ENCODE measurements around the gene USP12.
"Not testable (repeated sequence)": the region's sequence is repeated elsewhere in the genome, so short reads cannot be mapped to it uniquely, and the experiment has no call there.

Gene USP12

DNA sequence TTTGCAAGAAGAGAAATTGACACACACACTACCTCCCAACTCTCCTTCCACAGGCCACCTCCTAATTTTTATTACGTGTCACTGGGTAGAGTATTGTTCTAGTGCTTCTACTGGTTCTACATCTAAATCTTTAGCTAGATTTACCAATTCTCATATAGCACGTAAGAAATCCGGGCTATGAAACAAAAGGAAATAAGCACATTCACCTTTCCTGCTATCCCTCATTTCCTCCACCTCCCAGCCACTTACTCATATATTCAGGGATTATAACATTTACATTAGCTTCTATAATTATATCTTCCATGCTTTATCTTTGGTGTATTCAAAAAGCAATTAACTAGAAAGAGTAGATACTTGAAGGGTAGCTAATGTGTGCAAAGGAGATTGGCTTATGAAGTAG is 39.7 kb downstream of the USP12 start:
- no peak overlapping the region for H3K4me3 ChIP-seq (ENCODE audit: extremely low read depth, insufficient read depth, low read length, poor library complexity, severe bottlenecking)
- H3K36me3 ChIP-seq (ENCODE audit: control insufficient read depth, insufficient read depth, low read length) = no peaks in the 10 kb centered on the region
- WGBS, 2 experiments (ENCODE audit: insufficient coverage in 2 of 2) = 76% methylated on average over 2 of the region's 3 CpGs; no CpG with 5 or more reads in 1 of the 2 experiments
- H3K9me3 ChIP-seq (ENCODE audit: control insufficient read depth, low read length) = peaks cover 16% of the 10 kb centered on the region
- no peaks in the 10 kb centered on the region for H3K4me1 ChIP-seq (ENCODE audit: control insufficient read depth, insufficient read depth, low read length, poor library complexity, severe bottlenecking)
- H3K27ac ChIP-seq (ENCODE audit: low read depth, low read length, severe bottlenecking) = no peak overlapping the region

DNA sequence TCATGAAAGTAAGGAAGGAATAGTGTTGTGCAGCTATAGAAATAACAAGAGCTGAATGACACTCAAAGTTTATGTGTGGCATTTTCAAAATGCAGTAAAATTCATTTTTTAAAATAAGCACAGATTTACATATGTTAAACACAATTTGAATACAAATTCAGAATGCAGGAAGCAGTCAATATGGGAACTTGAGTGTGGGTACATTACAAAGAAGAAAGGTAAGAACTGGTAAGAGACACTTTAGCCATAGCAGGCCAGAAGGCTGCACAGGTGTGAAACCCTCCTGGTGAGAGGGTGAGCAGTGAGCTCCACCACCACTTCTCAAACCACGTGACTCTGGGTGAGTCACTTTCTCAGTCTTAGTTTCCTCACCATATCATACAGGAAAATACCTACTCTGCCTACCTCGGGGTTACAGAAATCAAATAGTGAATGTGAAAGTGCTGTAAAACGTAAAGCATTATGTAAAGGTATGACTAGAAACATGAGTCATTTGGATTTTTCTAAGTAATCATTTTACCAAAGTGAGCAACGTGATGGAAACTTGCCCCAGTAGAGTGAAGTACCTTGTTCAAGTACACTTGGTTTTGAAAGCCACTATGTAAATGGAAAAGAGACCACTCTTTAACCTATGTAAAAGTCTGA is 40.5 kb downstream of the USP12 start:
- 57 to 89% methylated on average over 1 to 3 of the region's 4 CpGs for WGBS, 2 experiments (ENCODE audit: insufficient coverage in 2 of 2)
- no peaks in the 10 kb centered on the region for H3K4me1 ChIP-seq (ENCODE audit: control insufficient read depth, insufficient read depth, low read length, poor library complexity, severe bottlenecking)
- peaks cover 21% of the 10 kb centered on the region for H3K9me3 ChIP-seq (ENCODE audit: control insufficient read depth, low read length)
- H3K27ac ChIP-seq (ENCODE audit: low read depth, low read length, severe bottlenecking) = no peak overlapping the region
- H3K4me3 ChIP-seq (ENCODE audit: extremely low read depth, insufficient read depth, low read length, poor library complexity, severe bottlenecking) = no peak overlapping the region
- peaks cover 6% of the 10 kb centered on the region for H3K36me3 ChIP-seq (ENCODE audit: control insufficient read depth, insufficient read depth, low read length)

DNA sequence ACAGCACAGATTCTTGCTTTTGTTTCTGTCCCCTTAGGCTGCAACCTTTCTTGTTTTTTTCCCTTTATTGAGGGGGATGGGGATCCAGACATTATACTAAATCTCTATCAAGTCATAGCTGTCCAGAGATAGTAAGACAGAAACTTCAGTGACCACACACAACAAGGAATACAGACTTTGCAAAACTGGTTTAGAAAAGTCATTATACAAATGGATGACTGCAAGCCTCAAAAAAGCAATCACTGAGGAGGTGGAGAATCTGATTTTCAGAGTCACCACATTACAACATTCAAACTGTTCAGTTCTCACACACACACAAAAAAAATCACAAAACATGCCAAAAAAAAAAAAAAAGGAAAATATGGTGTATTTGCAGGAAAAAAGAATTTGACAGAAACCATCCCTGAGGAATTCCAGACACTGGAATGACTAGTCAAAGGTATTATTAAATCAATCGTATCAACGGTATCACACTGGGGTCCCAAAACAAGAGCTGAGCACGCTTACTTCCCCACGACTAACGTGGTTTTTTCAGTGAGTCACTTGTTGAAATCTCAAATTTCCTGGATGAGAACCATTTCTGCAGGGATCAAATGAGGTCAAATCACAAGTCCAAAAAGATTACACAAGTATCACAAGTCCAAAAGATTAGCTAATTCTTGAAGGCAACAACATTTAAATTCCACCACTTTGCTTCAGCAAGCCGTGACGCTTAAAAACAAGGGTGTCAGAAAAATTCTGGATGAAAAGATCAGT is 41.2 kb downstream of the USP12 start:
- H3K9me3 ChIP-seq (ENCODE audit: control insufficient read depth, low read length) = peaks cover 25% of the 10 kb centered on the region
- no peak overlapping the region for H3K4me3 ChIP-seq (ENCODE audit: extremely low read depth, insufficient read depth, low read length, poor library complexity, severe bottlenecking)
- no peak overlapping the region for H3K27ac ChIP-seq (ENCODE audit: low read depth, low read length, severe bottlenecking)
- H3K36me3 ChIP-seq (ENCODE audit: control insufficient read depth, insufficient read depth, low read length) = peaks cover 13% of the 10 kb centered on the region
- no peaks in the 10 kb centered on the region for H3K4me1 ChIP-seq (ENCODE audit: control insufficient read depth, insufficient read depth, low read length, poor library complexity, severe bottlenecking)
- WGBS, 2 experiments (ENCODE audit: insufficient coverage in 2 of 2) = 94 to 99% methylated on average over 5 of the region's 7 CpGs

DNA sequence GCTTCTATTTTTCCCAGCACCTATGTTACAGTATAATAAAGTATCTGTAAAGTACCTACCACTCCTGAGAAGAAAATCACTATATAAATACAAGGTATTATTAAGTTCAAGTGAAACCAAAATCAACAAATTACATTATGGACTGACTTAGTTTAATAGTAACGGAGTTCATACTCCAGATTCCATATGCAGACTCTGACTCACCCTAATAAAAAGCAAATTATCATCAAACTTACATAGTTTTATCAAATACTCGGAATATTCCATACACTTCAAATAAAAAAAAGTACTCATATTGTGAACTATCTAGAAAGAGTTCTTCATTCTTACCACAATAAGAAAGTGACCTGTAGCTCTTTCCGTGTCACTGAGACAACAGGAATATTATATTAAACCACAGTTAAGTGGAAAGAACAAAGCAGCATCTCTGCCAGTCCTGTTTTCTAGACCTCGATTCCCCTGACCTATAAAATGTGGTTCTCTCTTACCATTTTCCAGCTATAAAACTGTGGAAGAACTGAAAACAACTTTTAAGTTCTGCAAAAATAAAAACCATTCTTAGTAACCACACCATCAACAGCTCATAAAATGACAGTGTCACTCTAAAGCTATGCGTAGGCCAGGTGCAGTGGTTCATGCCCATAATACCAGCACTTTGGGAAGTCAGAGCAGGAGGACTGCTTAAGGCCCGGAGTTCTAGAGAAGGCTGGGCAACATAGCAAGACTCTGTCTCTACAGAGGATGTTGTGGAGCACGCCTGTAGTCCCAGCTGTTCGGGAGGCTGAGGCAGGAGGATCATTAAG is 42.6 kb downstream of the USP12 start:
- Histone ChIP-seq H3K9me3 (ENCODE audit: control insufficient read depth, low read length) (peaks cover 32% of the 10 kb centered on the region), H3K36me3 (ENCODE audit: control insufficient read depth, insufficient read depth, low read length) (peaks cover 23% of the 10 kb centered on the region), H3K4me1 (ENCODE audit: control insufficient read depth, insufficient read depth, low read length, poor library complexity, severe bottlenecking) (no peaks in the 10 kb centered on the region), H3K4me3 (ENCODE audit: extremely low read depth, insufficient read depth, low read length, poor library complexity, severe bottlenecking) (no peak overlapping the region), H3K27ac (ENCODE audit: low read depth, low read length, severe bottlenecking) (no peak overlapping the region)
- 94 to 98% methylated on average over 5 to 8 of the region's 8 CpGs for WGBS, 2 experiments (ENCODE audit: insufficient coverage in 2 of 2)

DNA sequence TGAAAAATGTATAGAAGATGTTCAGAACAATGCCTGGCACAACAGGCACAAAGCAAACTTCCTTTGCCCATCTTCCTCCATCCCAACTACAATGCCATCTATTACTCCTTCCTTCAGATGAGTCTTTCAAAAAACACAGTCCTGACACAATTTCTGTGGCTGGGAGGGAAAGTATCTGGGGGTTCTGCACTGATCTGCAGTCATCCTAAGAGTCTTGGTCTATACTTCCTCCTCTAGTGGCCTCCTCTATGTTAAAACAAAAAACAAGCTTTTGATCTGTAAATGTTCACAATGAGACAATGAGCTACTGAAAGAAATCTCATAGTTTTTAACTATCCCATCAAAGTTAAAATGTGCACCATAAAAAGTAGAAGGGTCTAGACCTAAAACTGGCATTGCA is 44.8 kb downstream of the USP12 start:
- H3K9me3 ChIP-seq (ENCODE audit: control insufficient read depth, low read length) = peaks cover 37% of the 10 kb centered on the region
- peaks cover 27% of the 10 kb centered on the region for H3K36me3 ChIP-seq (ENCODE audit: control insufficient read depth, insufficient read depth, low read length)
- H3K4me3 ChIP-seq (ENCODE audit: extremely low read depth, insufficient read depth, low read length, poor library complexity, severe bottlenecking) = no peak overlapping the region
- H3K27ac ChIP-seq (ENCODE audit: low read depth, low read length, severe bottlenecking) = no peak overlapping the region
- H3K4me1 ChIP-seq (ENCODE audit: control insufficient read depth, insufficient read depth, low read length, poor library complexity, severe bottlenecking) = no peaks in the 10 kb centered on the region

DNA sequence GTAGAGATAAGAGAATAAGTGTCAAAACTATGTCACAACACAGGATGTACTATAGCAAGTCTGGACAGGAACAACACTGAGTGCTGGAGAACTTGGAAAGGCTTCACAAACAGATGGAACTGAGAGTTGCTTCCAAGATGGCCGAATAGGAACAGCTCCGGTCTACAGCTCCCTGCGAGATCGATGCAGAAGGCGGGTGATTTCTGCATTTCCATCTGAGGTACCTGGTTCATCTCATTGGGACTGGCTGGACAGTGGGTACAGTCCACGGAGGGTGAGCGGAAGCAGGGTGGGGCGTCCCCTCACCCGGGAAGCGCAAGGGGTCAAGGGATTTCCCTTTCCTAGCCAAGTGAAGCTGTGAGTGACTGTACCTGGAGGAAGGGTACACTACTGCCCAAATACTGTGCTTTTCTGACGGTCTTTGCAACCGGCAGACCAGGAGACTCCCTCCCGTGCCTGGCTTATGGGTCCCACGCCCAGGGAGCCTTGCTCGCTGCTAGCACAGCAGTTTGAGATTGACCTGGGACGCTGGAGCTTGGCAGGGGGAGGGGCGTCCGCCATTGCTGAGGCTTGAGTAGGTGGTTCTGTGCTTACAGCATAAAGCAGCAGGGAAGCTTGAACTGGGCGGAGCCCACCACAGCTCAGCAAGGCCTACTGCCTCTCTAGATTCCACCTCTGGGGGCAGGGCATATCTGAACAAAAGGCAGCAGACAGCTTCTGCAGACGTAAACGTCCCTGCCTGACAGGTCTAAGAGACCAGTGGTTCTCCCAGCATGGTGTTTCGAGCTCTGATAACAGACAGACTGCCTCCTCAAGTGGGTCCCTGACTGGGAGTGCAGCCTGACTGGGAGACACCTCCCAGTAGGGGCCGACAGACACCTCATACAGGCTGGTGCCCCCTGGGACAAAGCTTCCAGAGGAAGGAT is 46.0 kb downstream of the USP12 start:
- H3K4me1 ChIP-seq (ENCODE audit: control insufficient read depth, insufficient read depth, low read length, poor library complexity, severe bottlenecking) = peaks cover 7% of the 10 kb centered on the region
- no peak overlapping the region for H3K4me3 ChIP-seq (ENCODE audit: extremely low read depth, insufficient read depth, low read length, poor library complexity, severe bottlenecking)
- peaks cover 31% of the 10 kb centered on the region for H3K9me3 ChIP-seq (ENCODE audit: control insufficient read depth, low read length)
- H3K36me3 ChIP-seq (ENCODE audit: control insufficient read depth, insufficient read depth, low read length) = peaks cover 27% of the 10 kb centered on the region
- no peak overlapping the region for H3K27ac ChIP-seq (ENCODE audit: low read depth, low read length, severe bottlenecking)
- WGBS, 2 experiments (ENCODE audit: insufficient coverage in 2 of 2) = 89 to 91% methylated on average over 21 to 23 of the region's 23 CpGs

DNA sequence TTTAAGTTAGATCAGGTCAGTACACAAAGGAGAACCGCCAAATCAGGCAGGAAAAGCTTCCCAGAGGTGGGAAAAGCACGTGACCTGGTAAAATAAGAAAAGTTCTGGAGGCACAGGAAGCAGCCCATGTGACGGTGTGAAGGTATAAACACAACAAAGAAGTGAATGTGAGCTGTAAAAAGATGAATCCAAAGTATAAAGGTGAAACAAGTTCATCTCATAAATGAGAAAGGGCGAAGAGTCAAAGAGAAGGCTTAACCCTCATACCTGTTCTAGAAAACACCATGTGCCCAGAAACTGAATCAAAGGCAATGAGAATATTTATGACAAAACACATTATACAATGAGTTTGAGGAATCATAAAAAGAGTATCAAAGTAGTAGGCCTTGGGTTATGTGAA is 47.0 kb downstream of the USP12 start:
- Histone ChIP-seq H3K36me3 (ENCODE audit: control insufficient read depth, insufficient read depth, low read length) (peaks cover 27% of the 10 kb centered on the region), H3K27ac (ENCODE audit: low read depth, low read length, severe bottlenecking) (no peak overlapping the region), H3K9me3 (ENCODE audit: control insufficient read depth, low read length) (peaks cover 21% of the 10 kb centered on the region), H3K4me1 (ENCODE audit: control insufficient read depth, insufficient read depth, low read length, poor library complexity, severe bottlenecking) (peaks cover 7% of the 10 kb centered on the region), H3K4me3 (ENCODE audit: extremely low read depth, insufficient read depth, low read length, poor library complexity, severe bottlenecking) (no peak overlapping the region)
- WGBS, 2 experiments (ENCODE audit: insufficient coverage in 2 of 2) = 93 to 100% methylated on average over 3 of the region's 4 CpGs

DNA sequence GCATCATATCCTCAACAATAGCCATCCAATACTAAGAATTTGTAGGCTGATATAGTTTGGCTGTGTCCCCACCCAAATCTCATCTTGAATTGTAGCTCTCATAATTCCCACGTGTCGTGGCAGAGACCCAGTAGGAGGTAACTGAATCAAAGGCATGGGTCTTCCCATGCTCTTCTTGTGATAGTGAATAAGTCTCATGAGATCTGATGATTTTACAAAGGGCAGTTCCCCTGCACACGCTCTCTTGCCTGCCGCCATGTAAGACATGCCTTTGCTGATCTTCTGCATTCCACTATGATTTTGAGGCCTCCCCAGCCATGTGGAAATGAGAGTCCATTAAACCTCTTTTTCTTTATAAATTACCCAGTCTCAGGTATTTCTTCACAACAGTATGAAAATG is 48.2 kb downstream of the USP12 start:
- H3K4me3 ChIP-seq (ENCODE audit: extremely low read depth, insufficient read depth, low read length, poor library complexity, severe bottlenecking); H3K4me1 ChIP-seq (ENCODE audit: control insufficient read depth, insufficient read depth, low read length, poor library complexity, severe bottlenecking); H3K27ac ChIP-seq (ENCODE audit: low read depth, low read length, severe bottlenecking): not testable (repeated sequence)
- WGBS, 2 experiments (ENCODE audit: insufficient coverage in 2 of 2) = 93 to 100% methylated on average over 2 to 4 of the region's 4 CpGs
- H3K36me3 ChIP-seq (ENCODE audit: control insufficient read depth, insufficient read depth, low read length) = peaks cover 27% of the 10 kb centered on the region
- H3K9me3 ChIP-seq (ENCODE audit: control insufficient read depth, low read length) = peaks cover 21% of the 10 kb centered on the region

DNA sequence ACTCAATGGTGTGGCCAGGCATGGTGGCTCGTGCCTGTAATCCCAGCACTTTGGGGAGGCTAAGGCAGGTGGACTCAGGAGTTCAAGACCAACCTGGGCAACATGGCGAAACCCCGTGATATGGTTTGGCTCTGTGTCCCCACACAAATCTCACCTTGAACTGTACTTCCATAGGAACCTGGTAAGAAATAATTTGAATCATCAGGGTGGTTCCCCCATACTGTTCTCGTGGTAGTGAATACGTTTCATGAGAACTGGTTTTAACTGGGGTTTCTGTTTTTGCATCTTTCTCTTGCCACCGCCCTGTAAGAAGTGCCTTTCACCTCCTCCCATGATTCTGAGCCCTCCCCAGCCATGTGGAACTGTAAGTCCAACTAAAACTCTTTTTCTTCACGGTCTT is 49.6 kb downstream of the USP12 start:
- H3K4me3 ChIP-seq (ENCODE audit: extremely low read depth, insufficient read depth, low read length, poor library complexity, severe bottlenecking) = no peak overlapping the region
- H3K36me3 ChIP-seq (ENCODE audit: control insufficient read depth, insufficient read depth, low read length) = peaks cover 30% of the 10 kb centered on the region
- peaks cover 21% of the 10 kb centered on the region for H3K9me3 ChIP-seq (ENCODE audit: control insufficient read depth, low read length)
- peaks cover 7% of the 10 kb centered on the region for H3K4me1 ChIP-seq (ENCODE audit: control insufficient read depth, insufficient read depth, low read length, poor library complexity, severe bottlenecking)
- H3K27ac ChIP-seq (ENCODE audit: low read depth, low read length, severe bottlenecking) = no peak overlapping the region
- 97 to 100% methylated on average over 2 to 6 of the region's 7 CpGs for WGBS, 2 experiments (ENCODE audit: insufficient coverage in 2 of 2)

DNA sequence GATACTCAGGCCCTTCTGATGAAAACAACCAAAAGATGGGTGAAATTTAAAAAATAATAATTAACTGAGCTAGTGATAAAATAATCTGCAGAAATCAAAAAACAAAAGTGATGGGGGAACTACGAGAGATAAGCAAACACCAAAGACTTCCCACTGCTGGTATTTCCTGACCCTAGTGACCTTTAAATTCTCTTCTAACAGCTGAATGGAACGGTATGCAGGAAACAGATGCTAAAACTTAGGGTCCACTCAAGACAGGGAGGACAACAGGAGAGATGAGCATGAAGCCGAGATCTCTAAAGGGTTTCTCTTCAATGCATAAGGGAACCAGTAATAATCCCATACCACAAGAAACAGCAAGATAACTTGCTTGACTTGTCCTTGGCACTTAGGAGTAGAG is 50.8 kb downstream of the USP12 start:
- Histone ChIP-seq H3K27ac (ENCODE audit: low read depth, low read length, severe bottlenecking) (no peak overlapping the region), H3K4me3 (ENCODE audit: extremely low read depth, insufficient read depth, low read length, poor library complexity, severe bottlenecking) (no peak overlapping the region), H3K4me1 (ENCODE audit: control insufficient read depth, insufficient read depth, low read length, poor library complexity, severe bottlenecking) (peaks cover 7% of the 10 kb centered on the region), H3K36me3 (ENCODE audit: control insufficient read depth, insufficient read depth, low read length) (peaks cover 27% of the 10 kb centered on the region), H3K9me3 (ENCODE audit: control insufficient read depth, low read length) (peaks cover 16% of the 10 kb centered on the region)
- WGBS, 2 experiments (ENCODE audit: insufficient coverage in 2 of 2) = 44% methylated on average over 1 of the region's 3 CpGs; no CpG with 5 or more reads in 1 of the 2 experiments

Data from mesodermal cell (in vitro differentiated cells).